Immature natural killer cell (primary cell): ENCODE results near the gene MGMT. TPM values are rescaled to one million over a fixed set of nuclear protein-coding genes. Genes with fewer than 3 reads are reported as not detected.
A peak's percentile ranks its signal among the peaks of the same experiment; 100 is the strongest.

Experiments used
- DNase-seq, 3 donors: peaks; one replicate each; pipeline ENCODE4 v3.0.0; 2022; ENCODE audit warnings: mixed read lengths in 1 of 3
- H3K27ac Mint-ChIP-seq, 6 donors: one replicate each; pipeline ENCODE4 v1.8.0; 2020; ENCODE audit warnings: mixed read lengths in 6 of 6, mild to moderate bottlenecking in 5 of 6, inconsistent platforms in 4 of 6, moderate library complexity in 3 of 6
- H3K27me3 Mint-ChIP-seq, 3 donors: one replicate each; pipeline ENCODE4 v1.8.0; 2020 to 2021; ENCODE audit warnings: low read depth in 3 of 3, mild to moderate bottlenecking in 3 of 3, mixed read lengths in 3 of 3, moderate library complexity in 3 of 3, inconsistent platforms in 1 of 3
- H3K36me3 Mint-ChIP-seq, 3 donors: one replicate each; pipeline ENCODE4 v1.8.0; 2020; ENCODE audit warnings: mixed read lengths in 3 of 3, inconsistent platforms in 2 of 3, mild to moderate bottlenecking in 2 of 3
- H3K4me1 Mint-ChIP-seq, 2 donors: one replicate each; pipeline ENCODE4 v1.8.0; 2020; ENCODE audit warnings: inconsistent platforms in 2 of 2, mild to moderate bottlenecking in 2 of 2, mixed read lengths in 2 of 2, moderate library complexity in 1 of 2
- H3K4me3 Mint-ChIP-seq, 5 donors: one replicate each; pipeline ENCODE4 v1.8.0; 2020; ENCODE audit warnings: mild to moderate bottlenecking in 5 of 5, mixed read lengths in 5 of 5, inconsistent platforms in 3 of 5, moderate library complexity in 3 of 5
- H3K9me3 Mint-ChIP-seq, 6 donors: one replicate each; pipeline ENCODE4 v1.8.0; 2020; ENCODE audit warnings: mild to moderate bottlenecking in 6 of 6, mixed read lengths in 6 of 6, inconsistent platforms in 4 of 6, moderate library complexity in 3 of 6
- polyA plus RNA-seq, 3 donors: library from polyadenylated mRNA; unstranded; fragments of 300-500 nt; fragmentation: Illumina TruSeq; gene quantifications; one replicate each; pipeline ENCODE4 v1.2.3, GENCODE V29; 2021

The MGMT gene
- polyA plus RNA-seq, 3 donors from 2014 or later = 33.7 to 69.5 (median 37.5) TPM

DNA sequence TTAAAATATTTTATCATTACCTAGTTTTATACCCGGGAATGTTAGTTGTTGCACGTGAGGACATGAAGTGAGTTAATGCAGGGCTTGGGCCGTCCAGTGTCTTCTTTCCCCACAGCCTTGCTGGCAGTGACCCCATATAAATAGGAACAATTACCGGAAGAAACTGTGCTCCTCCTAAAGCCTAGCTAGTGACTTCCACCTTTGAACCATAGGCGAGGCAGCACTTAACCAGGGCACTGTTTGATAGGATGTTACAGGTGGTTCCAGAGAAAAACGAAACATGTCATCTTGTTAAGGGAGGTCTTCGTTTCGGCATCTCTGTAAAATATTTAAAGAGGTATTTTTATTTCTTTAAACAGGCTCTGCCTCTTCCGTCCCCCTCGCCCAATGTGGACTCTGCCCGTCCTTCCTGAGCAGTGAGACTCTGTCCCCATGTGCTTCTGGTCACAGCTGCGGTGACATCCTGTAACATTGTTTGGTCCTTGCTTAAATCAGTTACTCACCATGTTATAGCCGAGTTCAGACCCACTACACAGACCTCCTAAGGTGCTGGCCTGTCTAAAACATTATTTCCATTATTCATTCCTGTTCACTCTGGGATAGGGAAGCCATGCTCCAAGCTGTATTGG is 145.6 kb downstream of the MGMT start:
- Mint-ChIP-seq H3K27me3 (peaks cover 0 to 1% (median 1%) of the 10 kb centered on the region in 3 donors), H3K36me3 (no peaks in the 10 kb centered on the region), H3K4me3 (no peak overlapping the region), H3K9me3 (no peaks in the 10 kb centered on the region), H3K4me1 (peaks cover 9 to 12% of the 10 kb centered on the region in 2 donors), H3K27ac (no peak overlapping the region)
- DNase-seq = no peak

DNA sequence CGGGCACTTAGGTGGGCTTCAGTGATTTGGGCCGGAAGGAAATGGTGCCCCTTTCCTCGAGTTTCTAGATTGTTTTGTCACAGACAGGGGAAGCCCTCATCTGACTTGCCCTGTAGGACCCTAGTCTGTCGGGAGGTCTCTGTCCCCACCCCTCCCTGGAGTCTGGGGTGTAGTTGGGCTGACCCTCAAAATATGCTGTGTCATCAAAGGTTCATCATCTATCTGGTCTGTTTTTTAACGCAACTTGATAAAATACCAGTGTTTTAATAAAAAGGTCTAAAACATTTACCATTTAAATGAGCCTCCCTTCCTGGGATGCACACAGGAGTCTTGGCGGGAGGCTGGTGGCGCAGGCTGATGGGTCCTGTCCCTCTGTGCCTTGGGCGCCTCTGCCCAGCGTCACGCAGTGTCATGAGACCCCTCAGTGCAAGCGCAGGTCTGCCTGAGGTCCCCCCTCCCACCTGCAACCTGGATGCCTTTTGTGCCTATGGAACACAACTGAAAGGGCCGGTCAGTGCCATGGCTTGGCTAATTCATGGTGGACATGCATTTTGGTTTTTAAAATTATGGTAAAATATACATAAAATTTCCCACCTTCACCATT is 146.4 kb downstream of the MGMT start:
- H3K36me3 Mint-ChIP-seq = no peaks in the 10 kb centered on the region
- H3K9me3 Mint-ChIP-seq = no peaks in the 10 kb centered on the region
- no peak overlapping the region for H3K27ac Mint-ChIP-seq
- DNase-seq = no peak
- peaks cover 0 to 1% (median 1%) of the 10 kb centered on the region in 3 donors for H3K27me3 Mint-ChIP-seq
- H3K4me1 Mint-ChIP-seq = peaks cover 10 to 12% of the 10 kb centered on the region in 2 donors
- H3K4me3 Mint-ChIP-seq = no peak overlapping the region

DNA sequence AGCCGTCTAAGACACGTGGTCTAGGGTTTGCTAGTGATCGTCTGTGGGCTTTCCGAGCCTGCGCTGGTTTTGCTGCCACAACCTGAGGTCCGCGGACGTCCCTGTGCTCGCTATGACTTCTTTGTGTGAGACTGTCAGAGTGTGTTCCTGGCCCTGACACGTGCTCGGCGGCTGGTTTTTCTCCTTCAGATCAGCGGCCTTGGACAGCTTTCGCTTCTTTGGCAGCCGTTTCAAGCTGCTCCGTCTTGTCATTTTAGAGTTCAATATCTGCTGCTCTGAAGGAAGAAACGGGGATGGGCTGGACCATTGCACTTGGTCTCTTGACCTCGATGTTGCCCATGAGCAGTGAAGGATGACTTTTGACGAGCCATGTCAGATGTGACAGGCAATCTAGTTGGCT is 147.3 kb downstream of the MGMT start:
- DNase-seq = no peak
- H3K27ac Mint-ChIP-seq = no peak overlapping the region
- H3K9me3 Mint-ChIP-seq = no peaks in the 10 kb centered on the region
- H3K4me1 Mint-ChIP-seq = peaks cover 10 to 14% of the 10 kb centered on the region in 2 donors
- no peak overlapping the region for H3K4me3 Mint-ChIP-seq
- no peaks in the 10 kb centered on the region for H3K36me3 Mint-ChIP-seq
- H3K27me3 Mint-ChIP-seq = peaks cover 0 to 1% (median 1%) of the 10 kb centered on the region in 3 donors

DNA sequence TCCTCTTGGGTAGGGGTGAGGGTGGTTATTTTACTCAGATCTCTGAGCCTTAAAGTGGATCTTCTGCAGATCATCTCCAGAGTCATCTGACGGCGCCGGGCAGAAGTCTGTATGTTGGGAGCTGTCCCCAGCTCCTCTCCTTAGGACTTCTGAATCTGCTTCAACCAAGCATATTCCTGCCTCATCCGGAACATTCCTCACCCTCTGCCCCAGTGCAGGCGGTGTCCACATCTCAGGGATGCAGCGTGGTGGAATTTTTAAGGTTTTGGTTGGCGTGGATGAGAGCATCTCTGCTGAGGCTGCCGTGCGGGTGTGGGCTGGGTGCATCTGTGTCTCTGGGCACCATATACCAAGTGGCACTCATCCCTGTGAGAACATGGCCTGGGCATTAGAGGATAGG is 148.3 kb downstream of the MGMT start:
- Mint-ChIP-seq H3K36me3 (no peaks in the 10 kb centered on the region), H3K4me1 (peaks cover 10 to 14% of the 10 kb centered on the region in 2 donors), H3K9me3 (no peaks in the 10 kb centered on the region), H3K27me3 (peaks cover 0 to 3% (median 1%) of the 10 kb centered on the region in 3 donors), H3K27ac (no peak overlapping the region), H3K4me3 (no peak overlapping the region)
- DNase-seq = no peak

DNA sequence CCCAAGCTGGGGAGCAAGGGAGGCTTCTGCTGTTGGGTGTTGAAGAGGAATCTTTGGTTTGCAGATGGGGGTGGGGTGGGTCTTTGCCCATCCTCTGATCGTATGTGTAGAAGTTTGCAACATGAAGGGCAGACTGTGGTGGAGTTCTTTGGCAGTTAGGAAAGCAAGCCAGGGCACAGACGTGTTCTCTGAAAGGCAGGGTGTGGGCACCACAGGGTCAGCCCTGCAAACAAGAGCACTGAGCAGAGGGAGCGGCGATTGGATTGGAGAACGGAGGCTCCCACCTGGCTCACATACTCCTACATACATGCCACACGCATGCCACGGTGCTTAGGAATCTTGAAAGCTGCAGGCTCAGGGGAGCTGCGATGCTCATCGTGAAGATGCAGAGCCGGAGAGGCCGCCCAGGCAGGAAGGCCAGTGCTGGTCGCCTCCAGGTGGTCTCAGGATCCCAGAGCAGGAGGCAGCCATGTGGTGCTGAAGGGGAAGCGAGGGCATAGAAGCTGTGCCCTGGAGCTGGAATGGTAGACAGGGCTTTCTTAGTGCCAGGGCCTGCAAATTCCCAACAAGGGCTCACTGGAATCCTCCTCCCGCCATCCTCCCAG is 149.0 kb downstream of the MGMT start:
- Mint-ChIP-seq H3K9me3 (no peaks in the 10 kb centered on the region), H3K36me3 (no peaks in the 10 kb centered on the region), H3K4me3 (no peak overlapping the region), H3K27ac (no peak overlapping the region), H3K4me1 (peaks cover 10 to 14% of the 10 kb centered on the region in 2 donors), H3K27me3 (peaks cover 0 to 4% (median 1%) of the 10 kb centered on the region in 3 donors)
- no peak for DNase-seq

DNA sequence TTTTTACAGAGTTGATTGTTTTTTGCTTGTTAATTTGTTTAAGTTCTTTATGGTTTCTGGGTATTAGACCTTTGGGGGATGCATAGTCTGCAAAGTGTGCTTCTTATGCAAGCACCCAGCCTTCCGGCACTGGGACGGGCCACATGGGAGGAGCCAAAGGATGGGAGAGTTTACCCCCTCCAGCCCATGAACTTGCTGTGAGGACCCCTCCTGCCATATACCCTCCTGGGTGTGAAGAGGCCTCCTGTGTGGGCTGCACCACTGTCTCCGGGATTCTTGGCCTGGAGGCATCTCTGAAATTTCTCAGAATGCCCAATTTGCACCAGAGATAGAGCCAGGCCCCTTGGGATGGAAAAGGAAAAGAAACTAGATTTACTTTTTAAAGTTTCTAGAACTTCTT is 150.7 kb downstream of the MGMT start:
- Mint-ChIP-seq H3K27me3 (peaks cover 0 to 2% (median 0%) of the 10 kb centered on the region in 3 donors), H3K9me3 (no peaks in the 10 kb centered on the region), H3K4me3 (no peak overlapping the region), H3K36me3 (no peaks in the 10 kb centered on the region), H3K4me1 (peaks cover 10 to 12% of the 10 kb centered on the region in 2 donors), H3K27ac (no peak overlapping the region)
- no peak for DNase-seq

DNA sequence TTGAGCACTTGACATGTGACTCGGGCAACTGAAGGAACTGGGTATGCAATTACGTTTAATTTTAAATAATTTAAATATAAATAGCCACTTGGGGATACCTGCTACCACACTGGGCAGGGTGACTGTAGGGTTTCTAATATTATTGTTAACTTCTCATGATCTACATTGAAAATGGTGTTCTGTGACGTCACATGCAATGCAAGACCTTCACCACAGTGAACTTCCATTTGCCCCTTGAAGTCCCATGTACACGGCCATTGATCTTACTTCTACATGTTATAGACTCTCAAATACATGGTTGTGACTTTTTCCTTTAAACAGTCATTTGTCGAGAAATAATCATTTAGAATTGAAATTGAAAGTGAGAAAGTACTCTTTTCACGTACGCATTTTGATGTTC is 154.0 kb downstream of the MGMT start:
- no peak overlapping the region for H3K27ac Mint-ChIP-seq
- H3K27me3 Mint-ChIP-seq = peaks cover 0 to 2% (median 1%) of the 10 kb centered on the region in 3 donors
- H3K9me3 Mint-ChIP-seq = no peaks in the 10 kb centered on the region
- no peak for DNase-seq
- H3K4me3 Mint-ChIP-seq = no peak overlapping the region
- H3K36me3 Mint-ChIP-seq = no peaks in the 10 kb centered on the region
- H3K4me1 Mint-ChIP-seq = peaks cover 8 to 10% of the 10 kb centered on the region in 2 donors

DNA sequence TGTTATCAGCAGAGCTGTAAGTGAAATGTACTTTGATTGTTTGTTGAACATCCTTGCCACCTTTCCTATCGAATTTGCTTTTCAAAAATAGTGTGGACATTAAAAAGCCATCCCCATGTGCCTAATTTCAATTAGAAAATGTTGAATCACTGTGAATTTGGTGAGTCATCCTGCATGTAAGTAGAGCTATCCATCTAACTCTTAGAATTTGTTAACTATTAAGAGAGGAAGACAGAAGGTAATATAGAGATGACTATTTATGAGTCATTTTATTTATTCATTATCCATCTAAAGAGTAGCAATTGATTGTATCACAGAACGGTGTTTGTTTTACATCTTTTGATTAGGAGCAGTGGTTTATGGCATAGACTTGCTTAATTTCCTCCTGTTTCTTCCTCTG is 154.7 kb downstream of the MGMT start:
- no peak overlapping the region for H3K4me3 Mint-ChIP-seq
- DNase-seq = no peak
- H3K36me3 Mint-ChIP-seq = no peaks in the 10 kb centered on the region
- no peaks in the 10 kb centered on the region for H3K9me3 Mint-ChIP-seq
- no peak overlapping the region for H3K27ac Mint-ChIP-seq
- peaks cover 10 to 11% of the 10 kb centered on the region in 2 donors for H3K4me1 Mint-ChIP-seq
- H3K27me3 Mint-ChIP-seq = peaks cover 0 to 2% (median 1%) of the 10 kb centered on the region in 3 donors

DNA sequence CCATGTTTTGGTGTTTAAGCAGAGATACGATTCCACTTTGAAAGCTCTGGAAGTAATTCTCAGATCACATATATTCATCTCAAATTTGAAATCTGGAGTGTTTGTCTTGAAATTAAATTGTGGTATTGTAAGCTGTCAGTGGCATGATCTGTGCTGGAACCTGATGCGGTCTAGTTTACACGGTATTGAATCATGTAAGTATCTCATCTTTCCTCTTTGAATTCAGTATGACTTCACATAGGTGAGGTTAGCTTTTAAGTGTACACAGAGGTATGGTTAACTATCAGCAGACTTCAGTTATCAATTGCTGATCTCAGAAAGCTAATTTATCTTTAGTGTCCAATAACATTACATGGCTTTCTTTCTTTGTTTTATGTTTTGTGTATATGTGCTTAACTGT is 155.2 kb downstream of the MGMT start:
- Mint-ChIP-seq H3K27me3 (peaks cover 0 to 4% (median 1%) of the 10 kb centered on the region in 3 donors), H3K4me3 (no peak overlapping the region), H3K27ac (no peak overlapping the region), H3K4me1 (peaks cover 9 to 11% of the 10 kb centered on the region in 2 donors), H3K36me3 (peaks cover 0 to 1% (median 0%) of the 10 kb centered on the region in 3 donors), H3K9me3 (no peaks in the 10 kb centered on the region)
- DNase-seq = no peak

DNA sequence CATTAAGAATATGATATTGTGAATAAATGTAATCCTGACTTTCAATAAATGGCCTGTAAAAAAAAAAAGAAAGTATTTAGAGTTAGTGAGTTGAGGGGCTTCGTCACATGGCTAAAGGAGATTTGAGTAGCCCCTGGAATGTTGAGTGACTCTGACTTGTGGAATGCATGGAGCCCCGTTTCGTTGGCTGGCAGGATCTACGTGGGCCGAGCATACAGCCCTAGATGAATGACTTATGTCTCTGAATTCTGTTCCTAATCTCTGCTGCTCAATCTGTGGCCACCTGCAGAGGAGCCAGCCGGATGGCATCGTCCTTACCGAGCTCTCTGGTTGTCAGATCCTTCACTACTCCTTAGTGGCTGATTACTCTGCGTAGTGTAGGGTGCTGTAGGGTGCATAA is 155.7 kb downstream of the MGMT start:
- peaks cover 11 to 13% of the 10 kb centered on the region in 2 donors for H3K4me1 Mint-ChIP-seq
- no peaks in the 10 kb centered on the region for H3K9me3 Mint-ChIP-seq
- peaks cover 0 to 6% (median 0%) of the 10 kb centered on the region in 3 donors for H3K36me3 Mint-ChIP-seq
- DNase-seq = no peak
- H3K27me3 Mint-ChIP-seq = peaks cover 0 to 4% (median 1%) of the 10 kb centered on the region in 3 donors
- no peak overlapping the region for H3K27ac Mint-ChIP-seq
- no peak overlapping the region for H3K4me3 Mint-ChIP-seq

DNA sequence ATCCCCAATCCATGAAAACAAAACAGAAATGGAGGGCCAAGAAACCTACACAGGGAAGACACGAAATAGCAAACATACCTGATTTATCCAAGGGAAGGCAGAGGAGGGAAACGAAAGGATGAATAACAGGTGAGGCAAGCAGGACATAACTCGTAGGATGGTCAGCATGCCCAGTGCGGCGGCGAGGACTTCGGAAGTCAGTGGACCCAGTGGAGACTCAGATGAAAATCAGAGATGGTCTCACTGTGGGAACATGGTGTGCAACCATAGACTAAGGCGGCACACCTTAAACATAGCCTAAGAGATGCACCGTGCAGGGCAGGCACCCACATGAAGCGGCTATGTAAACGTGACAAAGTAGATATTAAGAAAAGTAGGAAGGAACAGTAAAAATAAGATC is 157.5 kb downstream of the MGMT start:
- H3K27ac Mint-ChIP-seq = peak overlapping the region in 1 of 6 donors; percentile 31
- H3K4me1 Mint-ChIP-seq = peaks cover 13 to 15% of the 10 kb centered on the region in 2 donors
- H3K4me3 Mint-ChIP-seq = no peak overlapping the region
- H3K9me3 Mint-ChIP-seq = no peaks in the 10 kb centered on the region
- H3K36me3 Mint-ChIP-seq = peaks cover 0 to 7% (median 0%) of the 10 kb centered on the region in 3 donors
- H3K27me3 Mint-ChIP-seq = peaks cover 0 to 4% (median 1%) of the 10 kb centered on the region in 3 donors
- no peak for DNase-seq

DNA sequence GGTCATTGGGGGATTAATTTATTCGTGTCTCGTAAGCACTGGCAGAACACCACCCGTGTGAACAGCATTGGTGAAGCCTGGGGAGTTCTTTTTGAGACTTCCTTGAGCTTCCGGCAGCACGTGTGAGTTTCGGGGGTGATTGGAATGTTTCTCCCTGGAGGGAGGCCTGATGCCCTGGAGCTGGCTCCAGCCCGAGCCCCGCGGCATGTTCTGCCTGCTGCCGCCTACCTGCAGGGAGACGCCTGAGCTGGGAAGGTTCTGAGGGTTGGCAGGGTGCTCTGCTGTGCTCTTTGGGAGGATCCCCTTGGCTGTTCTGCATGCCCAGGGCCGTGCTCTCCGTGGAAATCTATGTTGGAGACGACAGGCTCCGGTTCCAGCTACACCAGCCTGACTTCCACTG is 159.3 kb downstream of the MGMT start:
- Mint-ChIP-seq H3K27ac (no peak overlapping the region), H3K36me3 (peaks cover 0 to 7% (median 0%) of the 10 kb centered on the region in 3 donors), H3K9me3 (no peaks in the 10 kb centered on the region), H3K4me3 (no peak overlapping the region), H3K4me1 (peaks cover 13 to 15% of the 10 kb centered on the region in 2 donors), H3K27me3 (peaks cover 0 to 2% (median 1%) of the 10 kb centered on the region in 3 donors)
- no peak for DNase-seq

DNA sequence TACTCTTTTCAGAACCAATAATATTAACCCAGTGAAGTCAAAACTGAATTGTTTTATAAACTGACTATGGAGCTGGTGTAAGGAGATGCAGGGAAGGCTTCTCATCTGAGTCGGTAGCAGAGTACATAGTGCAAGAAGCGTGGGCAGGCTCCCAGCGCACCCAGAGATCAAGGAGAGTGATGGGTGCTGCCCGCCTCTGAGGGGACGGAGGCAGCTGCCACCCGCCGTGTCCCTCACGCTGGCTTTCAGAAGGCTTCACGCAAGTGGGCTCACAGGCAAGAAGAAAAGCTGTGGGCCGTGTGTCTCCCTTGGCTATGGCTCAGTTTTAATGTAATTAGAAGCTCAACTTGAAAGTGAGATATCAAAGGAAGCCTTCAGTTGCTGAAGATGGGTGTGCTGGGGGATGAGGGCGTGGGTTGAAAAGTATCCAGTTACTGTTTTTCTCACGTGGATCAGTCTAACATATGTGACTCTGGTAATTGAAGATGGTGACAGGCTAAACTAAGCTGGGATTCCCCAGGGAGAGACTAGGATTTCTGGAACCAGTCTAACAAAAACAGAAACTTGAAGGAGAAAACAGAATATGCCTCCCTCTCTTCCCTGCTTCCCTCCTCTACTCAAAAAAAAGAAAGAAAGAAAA is 159.9 kb downstream of the MGMT start:
- Mint-ChIP-seq H3K27me3 (peaks cover 0 to 2% (median 1%) of the 10 kb centered on the region in 3 donors), H3K4me1 (peaks cover 13 to 15% of the 10 kb centered on the region in 2 donors), H3K27ac (peak overlapping the region in 1 of 6 donors; percentile 32), H3K4me3 (no peak overlapping the region), H3K9me3 (no peaks in the 10 kb centered on the region), H3K36me3 (peaks cover 0 to 7% (median 0%) of the 10 kb centered on the region in 3 donors)
- DNase-seq = no peak

DNA sequence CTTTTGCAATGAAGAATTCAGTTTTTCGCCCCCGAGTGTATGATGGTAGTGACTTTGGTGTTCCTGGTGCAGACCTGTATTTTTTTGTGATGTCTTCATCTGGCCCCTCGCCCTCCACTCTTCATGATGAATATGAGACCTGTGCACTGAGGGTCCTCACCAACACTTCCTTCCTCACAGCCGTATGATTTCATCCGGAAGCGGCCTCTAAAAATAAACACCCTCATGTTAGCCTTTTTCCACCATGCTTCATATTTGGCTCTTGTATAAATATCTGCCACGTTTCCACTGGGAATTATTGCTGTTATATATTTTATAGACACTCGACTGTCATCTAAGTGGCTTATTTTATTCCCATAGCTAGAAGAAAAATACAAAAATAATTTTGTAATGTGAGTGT is 160.4 kb downstream of the MGMT start:
- peaks cover 0 to 4% (median 0%) of the 10 kb centered on the region in 6 donors for H3K9me3 Mint-ChIP-seq
- peaks cover 0 to 7% (median 0%) of the 10 kb centered on the region in 3 donors for H3K36me3 Mint-ChIP-seq
- H3K4me3 Mint-ChIP-seq = no peak overlapping the region
- peaks cover 13 to 15% of the 10 kb centered on the region in 2 donors for H3K4me1 Mint-ChIP-seq
- no peak for DNase-seq
- H3K27ac Mint-ChIP-seq = peak overlapping the region in 2 of 6 donors; percentile 32 to 41
- peaks cover 0 to 2% (median 1%) of the 10 kb centered on the region in 3 donors for H3K27me3 Mint-ChIP-seq
